ENCODE data around the gene MTUS2.

Gene MTUS2

GRCh38 chr13:29435125-29435911 lies 615.2 kb downstream of the MTUS2 start:
- Histone ChIP-seq H3K4me2 (ENCODE audit: low read depth, low read length, poor library complexity, severe bottlenecking) (peak overlapping the region; percentile 5), H3K9ac (ENCODE audit: low read length) (no peak overlapping the region), H3K27ac (ENCODE audit: low read depth, low read length) (peak overlapping the region; percentile 18; the same call in 1 of the 2 replicates), H3F3A (ENCODE audit: insufficient read depth) (no peaks in the 10 kb centered on the region), H3K9me3 (ENCODE audit: insufficient read depth, low read length) (no peaks in the 10 kb centered on the region), H3K27me3 (ENCODE audit: low read length) (no peaks in the 10 kb centered on the region), H3K4me3 (ENCODE audit: insufficient read depth, low read length, poor library complexity, severe bottlenecking) (no peak overlapping the region), H4K20me1 (ENCODE audit: low read depth, low read length) (no peaks in the 10 kb centered on the region), H3K36me3 (ENCODE audit: low read length) (no peaks in the 10 kb centered on the region), H2AFZ (ENCODE audit: low read depth, low read length, severe bottlenecking) (no peak overlapping the region), H3K79me2 (ENCODE audit: insufficient read depth, low read length) (no peaks in the 10 kb centered on the region), H3K9me2 (replicated peaks; ENCODE audit: insufficient read depth, low read length) (no peaks in the 10 kb centered on the region)
- TF ChIP-seq EZH2phosphoT487 (conservative IDR thresholded peaks at IDR 0.05; ENCODE audit: low read length) (no peak), CTCF (IDR thresholded peaks at IDR 0.05; ENCODE audit: insufficient read depth, low read length, poor library complexity, severe bottlenecking) (no peak)

- Histone ChIP-seq H3K9ac (ENCODE audit: low read length) (no peak overlapping the region), H3K36me3 (ENCODE audit: low read length) (no peaks in the 10 kb centered on the region), H3K9me2 (replicated peaks; ENCODE audit: insufficient read depth, low read length) (no peaks in the 10 kb centered on the region), H3K4me2 (ENCODE audit: low read depth, low read length, poor library complexity, severe bottlenecking) (no peak overlapping the region), H3K4me3 (ENCODE audit: insufficient read depth, low read length, poor library complexity, severe bottlenecking) (no peak overlapping the region), H2AFZ (ENCODE audit: low read depth, low read length, severe bottlenecking) (no peak overlapping the region), H3K27me3 (ENCODE audit: low read length) (no peaks in the 10 kb centered on the region), H3F3A (ENCODE audit: insufficient read depth) (no peaks in the 10 kb centered on the region), H4K20me1 (ENCODE audit: low read depth, low read length) (no peaks in the 10 kb centered on the region), H3K9me3 (ENCODE audit: insufficient read depth, low read length) (no peaks in the 10 kb centered on the region), H3K27ac (ENCODE audit: low read depth, low read length) (no peak overlapping the region), H3K79me2 (ENCODE audit: insufficient read depth, low read length) (no peaks in the 10 kb centered on the region)
- TF ChIP-seq CTCF (IDR thresholded peaks at IDR 0.05; ENCODE audit: insufficient read depth, low read length, poor library complexity, severe bottlenecking) (no peak), EZH2phosphoT487 (conservative IDR thresholded peaks at IDR 0.05; ENCODE audit: low read length) (no peak)
These were observed 616.2 kb downstream of the MTUS2 start for GRCh38 chr13:29436291-29436690.

GRCh38 chr13:29436721-29437280 lies 616.7 kb downstream of the MTUS2 start:
- H3K9me3 ChIP-seq (ENCODE audit: insufficient read depth, low read length), result no peaks in the 10 kb centered on the region
- H3K79me2 ChIP-seq (ENCODE audit: insufficient read depth, low read length), result no peaks in the 10 kb centered on the region
- H3K4me3 ChIP-seq (ENCODE audit: insufficient read depth, low read length, poor library complexity, severe bottlenecking), result no peak overlapping the region
- TF ChIP-seq EZH2phosphoT487 (conservative IDR thresholded peaks at IDR 0.05; ENCODE audit: low read length) (no peak), CTCF (IDR thresholded peaks at IDR 0.05; ENCODE audit: insufficient read depth, low read length, poor library complexity, severe bottlenecking) (no peak)
- H3K9me2 ChIP-seq (replicated peaks; ENCODE audit: insufficient read depth, low read length), result no peaks in the 10 kb centered on the region
- no peak overlapping the region for H3K4me2 ChIP-seq (ENCODE audit: low read depth, low read length, poor library complexity, severe bottlenecking)
- H2AFZ ChIP-seq (ENCODE audit: low read depth, low read length, severe bottlenecking), result no peak overlapping the region
- no peaks in the 10 kb centered on the region for H4K20me1 ChIP-seq (ENCODE audit: low read depth, low read length)
- no peak overlapping the region for H3K27ac ChIP-seq (ENCODE audit: low read depth, low read length)
- no peaks in the 10 kb centered on the region for H3K36me3 ChIP-seq (ENCODE audit: low read length)
- no peaks in the 10 kb centered on the region for H3F3A ChIP-seq (ENCODE audit: insufficient read depth)
- H3K27me3 ChIP-seq (ENCODE audit: low read length), result no peaks in the 10 kb centered on the region
- H3K9ac ChIP-seq (ENCODE audit: low read length), result no peak overlapping the region

All from SU-DHL-6 (cell line).